ENCODE measurements around the gene GYS1. TPM values are rescaled to one million over a fixed set of nuclear protein-coding genes. Genes with fewer than 3 reads are reported as not detected.

GYS1 gene
- total RNA-seq, 4 donors from 2014 or later = 16.4 to 33.3 (median 20.5) TPM

DNA sequence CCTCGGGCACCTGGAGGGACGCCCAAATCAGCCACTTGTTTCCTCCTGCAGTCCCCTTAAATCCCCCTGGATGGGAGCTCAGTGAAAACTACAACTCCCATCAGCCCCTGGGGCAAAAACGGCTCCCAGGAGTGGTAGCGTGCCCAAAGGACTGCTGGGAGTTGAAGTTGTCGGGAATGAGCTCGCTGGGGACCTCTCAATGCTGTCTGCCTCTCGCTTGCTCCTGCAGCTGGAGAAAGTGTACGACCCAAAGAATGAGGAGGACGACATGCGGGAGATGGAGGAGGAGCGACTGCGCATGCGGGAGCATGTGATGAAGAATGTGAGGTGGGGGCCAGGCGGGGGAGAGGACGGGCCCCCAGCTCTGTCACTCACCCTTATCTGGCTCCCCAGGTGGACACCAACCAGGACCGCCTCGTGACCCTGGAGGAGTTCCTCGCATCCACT, 74.3 kb downstream of the GYS1 start:
- H3K4me3 ChIP-seq (ENCODE audit: low read depth, poor library complexity, severe bottlenecking) = no peak overlapping the region
- TF ChIP-seq POLR2A (IDR thresholded peaks at IDR 0.05) = no peak
- TF ChIP-seq, protein P1, sequence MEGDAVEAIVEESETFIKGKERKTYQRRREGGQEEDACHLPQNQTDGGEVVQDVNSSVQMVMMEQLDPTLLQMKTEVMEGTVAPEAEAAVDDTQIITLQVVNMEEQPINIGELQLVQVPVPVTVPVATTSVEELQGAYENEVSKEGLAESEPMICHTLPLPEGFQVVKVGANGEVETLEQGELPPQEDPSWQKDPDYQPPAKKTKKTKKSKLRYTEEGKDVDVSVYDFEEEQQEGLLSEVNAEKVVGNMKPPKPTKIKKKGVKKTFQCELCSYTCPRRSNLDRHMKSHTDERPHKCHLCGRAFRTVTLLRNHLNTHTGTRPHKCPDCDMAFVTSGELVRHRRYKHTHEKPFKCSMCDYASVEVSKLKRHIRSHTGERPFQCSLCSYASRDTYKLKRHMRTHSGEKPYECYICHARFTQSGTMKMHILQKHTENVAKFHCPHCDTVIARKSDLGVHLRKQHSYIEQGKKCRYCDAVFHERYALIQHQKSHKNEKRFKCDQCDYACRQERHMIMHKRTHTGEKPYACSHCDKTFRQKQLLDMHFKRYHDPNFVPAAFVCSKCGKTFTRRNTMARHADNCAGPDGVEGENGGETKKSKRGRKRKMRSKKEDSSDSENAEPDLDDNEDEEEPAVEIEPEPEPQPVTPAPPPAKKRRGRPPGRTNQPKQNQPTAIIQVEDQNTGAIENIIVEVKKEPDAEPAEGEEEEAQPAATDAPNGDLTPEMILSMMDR (IDR thresholded peaks at IDR 0.05) = no peak
- WGBS, 2 donors = 88 to 92% methylated on average over 18 of the region's 18 CpGs
- DNase-seq (ENCODE audit: low spot score in 2 of 2) = no peak
- intact Hi-C loops (cut with DNase I; ENCODE audit: low total_unique reads) = no loop called here

Small RNAs within 50 kb of the gene (microRNA-seq; reads per million reads assigned to microRNA genes)
- gene MIR6798 (ENCODE audit: borderline number of aligned reads in 1 of 2, borderline replicate concordance in 2 of 2) = 0 reads per million in 2 donors

Other genes starting within 250 kb of the GYS1 start
- not detected for gene IZUMO1, start 246.4 kb downstream of the GYS1 start, total RNA-seq
- 1 to 10 TPM; 1.7 to 4.9 (median 3.5) TPM for gene FUT1, start 240.7 kb downstream of the GYS1 start, total RNA-seq
- gene FGF21, start 237.8 kb downstream of the GYS1 start, total RNA-seq = not detected
- gene BCAT2, start 182.3 kb downstream of the GYS1 start, total RNA-seq = 10 to 100 TPM; 20.3 to 61.4 (median 38.6) TPM
- 1 to 10 TPM; 1.6 to 6.6 (median 5.4) TPM for gene HSD17B14, start 156.8 kb downstream of the GYS1 start, total RNA-seq
- gene PLEKHA4, start 124.7 kb downstream of the GYS1 start, total RNA-seq = 1 to 10 TPM; 2.9 to 7.2 (median 6.3) TPM
- gene PPP1R15A, start 120.9 kb downstream of the GYS1 start, total RNA-seq = 100 to 1,000 TPM in 1 of 4 donors, 10 to 100 TPM in 3; 91.6 to 152 (median 97.5) TPM
- not detected for gene TULP2, start 94.6 kb downstream of the GYS1 start, total RNA-seq
- gene NUCB1, start 93.0 kb downstream of the GYS1 start, total RNA-seq = 100 to 1,000 TPM; 162 to 269 (median 189) TPM
- gene DHDH, start 59.6 kb downstream of the GYS1 start, total RNA-seq = not detected
- 10 to 100 TPM; 15.5 to 36.3 (median 31.1) TPM for gene BAX, start 38.4 kb downstream of the GYS1 start, total RNA-seq
- 1,000 to 10,000 TPM; 1,012 to 1,617 (median 1,174) TPM for gene FTL, start 28.0 kb downstream of the GYS1 start, total RNA-seq
- 10 to 100 TPM; 61.3 to 83.8 (median 83.3) TPM for gene RUVBL2, start 578 bp upstream of the GYS1 start, total RNA-seq
- 1 to 10 TPM in 3 of 4 donors, not detected in 1; 1.2 to 4.2 (median 1.8) TPM for gene LHB, start 23.8 kb upstream of the GYS1 start, total RNA-seq
- not detected for gene CGB3, start 31.0 kb upstream of the GYS1 start, total RNA-seq
- gene CGB2, start 38.6 kb upstream of the GYS1 start, total RNA-seq = not detected
- 1 to 10 TPM in 1 of 4 donors, not detected in 3; 2.2 TPM for gene CGB1, start 43.6 kb upstream of the GYS1 start, total RNA-seq
- gene CGB5, start 50.5 kb upstream of the GYS1 start, total RNA-seq = not detected
- gene CGB8, start 55.8 kb upstream of the GYS1 start, total RNA-seq = not detected
- 1 to 10 TPM; 1.0 to 8.8 (median 2.2) TPM for gene CGB7, start 64.4 kb upstream of the GYS1 start, total RNA-seq
- 10 to 100 TPM in 1 of 4 donors, 1 to 10 TPM in 3; 7.4 to 16.8 (median 8.4) TPM for gene NTF4, start 71.5 kb upstream of the GYS1 start, total RNA-seq
- gene KCNA7, start 79.4 kb upstream of the GYS1 start, total RNA-seq = under 1 TPM in 1 of 4 donors, not detected in 3; 0.06 TPM
- gene SNRNP70, start 92.1 kb upstream of the GYS1 start, total RNA-seq = 100 to 1,000 TPM; 172 to 375 (median 285) TPM
- 10 to 100 TPM; 53.9 to 62.5 (median 54.7) TPM for gene LIN7B, start 121.1 kb upstream of the GYS1 start, total RNA-seq
- gene C19orf73, start 125.8 kb upstream of the GYS1 start, total RNA-seq = 10 to 100 TPM in 1 of 4 donors, 1 to 10 TPM in 3; 4.9 to 11.2 (median 8.9) TPM
- gene PPFIA3, start 126.2 kb upstream of the GYS1 start, total RNA-seq = 10 to 100 TPM; 52.3 to 78.1 (median 64.4) TPM
- gene HRC, start 162.1 kb upstream of the GYS1 start, total RNA-seq = 1 to 10 TPM; 1.1 to 4.0 (median 1.2) TPM
- 10 to 100 TPM; 50.7 to 76.2 (median 70.3) TPM for gene TRPM4, start 164.5 kb upstream of the GYS1 start, total RNA-seq

Measured in lower leg skin (tissue), 4 donors.